HepG2 (cell line): ENCODE results near the gene TMEM218. TPM values are rescaled to one million over a fixed set of nuclear protein-coding genes. Genes with fewer than 3 reads are reported as not detected.

Experiments
- HOMEZ ChIP-seq: IDR thresholded peaks from 2 replicates; pipeline ENCODE4 v1.6.1; 2016; ENCODE audit warnings: low read depth
- MAFF ChIP-seq: IDR thresholded peaks from 2 replicates; pipeline ENCODE4 v1.6.1; 2011; ENCODE audit warnings: low read depth, low read length, improper control_type of control experiment
- NFE2L2 ChIP-seq: fragments of 150-350 bp; IDR thresholded peaks from 2 replicates; pipeline ENCODE4 v1.6.1; 2014; ENCODE audit warnings: low read length
- ONECUT2 ChIP-seq: sonication (generic); formaldehyde crosslinking; IDR thresholded peaks from 2 replicates; pipeline ENCODE4 v1.4.0; 2020; ENCODE audit warnings: missing genetic modification reagents
- POLR2AphosphoS5 ChIP-seq: IDR thresholded peaks from 2 replicates; pipeline ENCODE4 v1.6.1; 2012; ENCODE audit warnings: low read depth, low read length
- SNAPC2 ChIP-seq: sonication (generic); formaldehyde crosslinking; IDR thresholded peaks from 2 replicates; pipeline ENCODE4 v1.8.1; 2022; ENCODE audit warnings: mild to moderate bottlenecking, missing genetic modification reagents
- TFDP1 ChIP-seq: IDR thresholded peaks from 2 replicates; pipeline ENCODE4 v1.6.1; 2016; ENCODE audit warnings: missing compliant biosample characterization, missing genetic modification reagents, borderline replicate concordance
- YEATS2 ChIP-seq: sonication (generic); formaldehyde crosslinking; IDR thresholded peaks from 2 replicates; pipeline ENCODE4 v1.4.0; 2020; ENCODE audit warnings: missing genetic modification reagents, borderline replicate concordance
- ZNF225 ChIP-seq: sonication (generic); formaldehyde crosslinking; IDR thresholded peaks from 2 replicates; pipeline ENCODE4 v1.4.0; 2020; ENCODE audit warnings: mild to moderate bottlenecking, missing genetic modification reagents
- ZNF292 ChIP-seq: sonication (generic); formaldehyde crosslinking; IDR thresholded peaks from 2 replicates; pipeline ENCODE4 v1.8.1; 2022; ENCODE audit warnings: mild to moderate bottlenecking, low read depth, missing genetic modification reagents, borderline replicate concordance
- ZNF33B ChIP-seq: sonication (generic); formaldehyde crosslinking; IDR thresholded peaks from 2 replicates; pipeline ENCODE4 v1.5.1; 2020; ENCODE audit warnings: mild to moderate bottlenecking, missing genetic modification reagents
- ZNF414 ChIP-seq: sonication (generic); formaldehyde crosslinking; IDR thresholded peaks from 2 replicates; pipeline ENCODE4 v1.5.0; 2020; ENCODE audit warnings: missing genetic modification reagents
- ZNF788 ChIP-seq: sonication (generic); formaldehyde crosslinking; IDR thresholded peaks from 2 replicates; pipeline ENCODE4 v1.5.0; 2020; ENCODE audit warnings: mild to moderate bottlenecking, missing genetic modification reagents, borderline replicate concordance
- ZNF878 ChIP-seq: sonication (generic); formaldehyde crosslinking; IDR thresholded peaks from 2 replicates; pipeline ENCODE4 v1.8.1; 2023; ENCODE audit warnings: mild to moderate bottlenecking, missing genetic modification reagents, moderate library complexity
- polyA plus RNA-seq, 8 experiments: library from polyadenylated mRNA; depleted of rRNA in 3 of 8; stranded (reverse) in 7 of 8; unstranded in 1 of 8; fragments of >200 nt; fragmentation: Illumina TruSeq in 4 of 8; extraction: Trizol in 4 of 8; gene quantifications; 2 replicates each; pipeline versions ENCODE4 v1.2.1 to v1.2.3, GENCODE V29; 2011 to 2016; ENCODE audit warnings: low read depth in 4 of 8, missing spikeins in 1 of 8, mixed read lengths in 1 of 8; ENCODE audit not compliant: insufficient read depth in 1 of 8
- total RNA-seq, 5 experiments: library from RNA; depleted of rRNA; stranded (reverse); fragments of >200 nt; fragmentation: Illumina TruSeq; extraction: Trizol; gene quantifications; 2 replicates each; pipeline ENCODE4 v1.2.3, GENCODE V29; 2016; ENCODE audit warnings: low read depth in 1 of 5
- TF ChIP-seq, protein P1 (sequence below): sonication (generic); formaldehyde crosslinking; IDR thresholded peaks from 2 replicates; pipeline ENCODE4 v1.8.1; 2022; ENCODE audit warnings: mild to moderate bottlenecking, missing genetic modification reagents
- TF ChIP-seq, protein P2 (sequence below): IDR thresholded peaks from 2 replicates; pipeline ENCODE4 v1.6.1; 2016; ENCODE audit warnings: low read depth, missing genetic modification reagents, missing compliant biosample characterization

TMEM218 gene
- total and polyA plus RNA-seq, 2 of the 13 experiments (the other 11 are each of a cell fraction or from before 2014, with no cell fraction given) = 11.8 to 14.0 TPM

DNA sequence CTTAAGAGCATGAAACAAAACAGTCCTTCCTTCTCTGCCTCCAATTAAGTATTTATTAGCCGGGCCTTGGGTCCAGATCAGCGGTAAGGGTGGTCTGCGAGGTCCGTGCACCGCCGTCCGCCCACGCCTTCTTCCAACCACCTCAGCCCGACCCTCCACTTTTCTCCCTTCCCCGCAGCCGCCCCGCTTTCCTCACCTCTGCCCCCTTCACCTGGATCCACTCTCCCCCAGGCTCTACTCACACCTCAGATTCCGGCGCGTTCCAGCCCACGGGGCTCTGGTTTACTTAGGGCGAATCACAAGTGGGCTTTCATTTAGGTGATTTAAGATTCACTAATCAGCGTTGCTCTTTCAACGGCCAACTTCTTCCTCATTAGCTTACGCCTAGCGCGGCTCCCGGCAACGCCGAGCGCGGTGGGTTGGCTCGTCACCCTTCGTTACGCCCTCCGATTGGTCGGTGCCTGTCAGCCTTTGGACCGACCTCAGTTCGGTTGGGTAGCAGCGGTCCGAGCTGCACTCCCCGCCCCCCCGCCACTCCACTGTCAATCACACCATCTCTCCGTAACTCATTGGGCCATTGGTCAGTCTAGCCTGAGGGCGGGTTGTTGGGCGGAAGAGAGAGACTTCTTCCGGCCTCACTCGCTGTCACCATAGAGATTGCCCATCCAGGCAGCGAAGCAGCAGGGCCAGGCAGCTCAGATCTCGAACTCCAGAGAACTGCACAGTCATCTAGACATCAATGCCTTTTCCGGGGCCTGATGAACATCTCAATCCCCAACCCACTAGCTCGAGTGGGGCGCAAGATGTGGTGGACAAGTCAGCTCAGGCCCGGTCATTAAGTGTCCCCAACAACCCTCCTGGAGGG, at the start of gene TMEM218 (continued):
- TF ChIP-seq, protein P1, sequence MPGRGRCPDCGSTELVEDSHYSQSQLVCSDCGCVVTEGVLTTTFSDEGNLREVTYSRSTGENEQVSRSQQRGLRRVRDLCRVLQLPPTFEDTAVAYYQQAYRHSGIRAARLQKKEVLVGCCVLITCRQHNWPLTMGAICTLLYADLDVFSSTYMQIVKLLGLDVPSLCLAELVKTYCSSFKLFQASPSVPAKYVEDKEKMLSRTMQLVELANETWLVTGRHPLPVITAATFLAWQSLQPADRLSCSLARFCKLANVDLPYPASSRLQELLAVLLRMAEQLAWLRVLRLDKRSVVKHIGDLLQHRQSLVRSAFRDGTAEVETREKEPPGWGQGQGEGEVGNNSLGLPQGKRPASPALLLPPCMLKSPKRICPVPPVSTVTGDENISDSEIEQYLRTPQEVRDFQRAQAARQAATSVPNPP (CRISPR knock-in tag) = peak; percentile 24; the same call in 1 of the 2 replicates
- TF ChIP-seq ONECUT2 (CRISPR knock-in tag) = no peak
- peak; percentile 68 for TF ChIP-seq NFE2L2
- TF ChIP-seq ZNF225 (CRISPR knock-in tag) = no peak
- peak; percentile 68 for TF ChIP-seq POLR2AphosphoS5
- 0 out of 2 replicates have a peak, but pooled peaks have one; percentile 65 for TF ChIP-seq SNAPC2 (CRISPR knock-in tag)
- TF ChIP-seq ZNF414 = peak; percentile 33; the same call in 1 of the 2 replicates
- peak; percentile 40; the same call in 1 of the 2 replicates for TF ChIP-seq ZNF788
- TF ChIP-seq ZNF292 = 0 out of 2 replicates have a peak, but pooled peaks have one; percentile 14
- TF ChIP-seq TFDP1 (CRISPR knock-in tag) = peak; percentile 51; the same call in 1 of the 2 replicates
- peak; percentile 68; the same call in 1 of the 2 replicates for TF ChIP-seq HOMEZ
- TF ChIP-seq ZNF33B (CRISPR knock-in tag) = peak; percentile 81; the same call in 1 of the 2 replicates
- TF ChIP-seq YEATS2 = peak; percentile 75
- TF ChIP-seq MAFF = no peak
- peak; percentile 2; the same call in 1 of the 2 replicates for TF ChIP-seq ZNF878
- TF ChIP-seq, protein P2, sequence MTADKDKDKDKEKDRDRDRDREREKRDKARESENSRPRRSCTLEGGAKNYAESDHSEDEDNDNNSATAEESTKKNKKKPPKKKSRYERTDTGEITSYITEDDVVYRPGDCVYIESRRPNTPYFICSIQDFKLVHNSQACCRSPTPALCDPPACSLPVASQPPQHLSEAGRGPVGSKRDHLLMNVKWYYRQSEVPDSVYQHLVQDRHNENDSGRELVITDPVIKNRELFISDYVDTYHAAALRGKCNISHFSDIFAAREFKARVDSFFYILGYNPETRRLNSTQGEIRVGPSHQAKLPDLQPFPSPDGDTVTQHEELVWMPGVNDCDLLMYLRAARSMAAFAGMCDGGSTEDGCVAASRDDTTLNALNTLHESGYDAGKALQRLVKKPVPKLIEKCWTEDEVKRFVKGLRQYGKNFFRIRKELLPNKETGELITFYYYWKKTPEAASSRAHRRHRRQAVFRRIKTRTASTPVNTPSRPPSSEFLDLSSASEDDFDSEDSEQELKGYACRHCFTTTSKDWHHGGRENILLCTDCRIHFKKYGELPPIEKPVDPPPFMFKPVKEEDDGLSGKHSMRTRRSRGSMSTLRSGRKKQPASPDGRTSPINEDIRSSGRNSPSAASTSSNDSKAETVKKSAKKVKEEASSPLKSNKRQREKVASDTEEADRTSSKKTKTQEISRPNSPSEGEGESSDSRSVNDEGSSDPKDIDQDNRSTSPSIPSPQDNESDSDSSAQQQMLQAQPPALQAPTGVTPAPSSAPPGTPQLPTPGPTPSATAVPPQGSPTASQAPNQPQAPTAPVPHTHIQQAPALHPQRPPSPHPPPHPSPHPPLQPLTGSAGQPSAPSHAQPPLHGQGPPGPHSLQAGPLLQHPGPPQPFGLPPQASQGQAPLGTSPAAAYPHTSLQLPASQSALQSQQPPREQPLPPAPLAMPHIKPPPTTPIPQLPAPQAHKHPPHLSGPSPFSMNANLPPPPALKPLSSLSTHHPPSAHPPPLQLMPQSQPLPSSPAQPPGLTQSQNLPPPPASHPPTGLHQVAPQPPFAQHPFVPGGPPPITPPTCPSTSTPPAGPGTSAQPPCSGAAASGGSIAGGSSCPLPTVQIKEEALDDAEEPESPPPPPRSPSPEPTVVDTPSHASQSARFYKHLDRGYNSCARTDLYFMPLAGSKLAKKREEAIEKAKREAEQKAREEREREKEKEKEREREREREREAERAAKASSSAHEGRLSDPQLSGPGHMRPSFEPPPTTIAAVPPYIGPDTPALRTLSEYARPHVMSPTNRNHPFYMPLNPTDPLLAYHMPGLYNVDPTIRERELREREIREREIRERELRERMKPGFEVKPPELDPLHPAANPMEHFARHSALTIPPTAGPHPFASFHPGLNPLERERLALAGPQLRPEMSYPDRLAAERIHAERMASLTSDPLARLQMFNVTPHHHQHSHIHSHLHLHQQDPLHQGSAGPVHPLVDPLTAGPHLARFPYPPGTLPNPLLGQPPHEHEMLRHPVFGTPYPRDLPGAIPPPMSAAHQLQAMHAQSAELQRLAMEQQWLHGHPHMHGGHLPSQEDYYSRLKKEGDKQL (CRISPR knock-in tag) = no peak
